KMS-11 (cell line): ENCODE results near the gene PDK4.

Experiments
- H2AFZ ChIP-seq: fragments of 200-600 bp; sonication (generic); 2 replicates; pipeline ENCODE4 v1.6.1; 2016; ENCODE audit warnings: antibody characterized with exemption, mixed run types, low read depth
- H3K27ac ChIP-seq: fragments of 200-600 bp; sonication (generic); 2 replicates; pipeline ENCODE4 v1.6.1; 2016; ENCODE audit warnings: mild to moderate bottlenecking, mixed run types
- H3K27me3 ChIP-seq: fragments of 200-600 bp; sonication (generic); 2 replicates; pipeline ENCODE4 v1.6.1; 2017; ENCODE audit warnings: mild to moderate bottlenecking, low read depth, mixed run types, moderate library complexity; ENCODE audit not compliant: insufficient read depth
- H3K36me3 ChIP-seq: fragments of 200-600 bp; sonication (generic); 2 replicates; pipeline ENCODE4 v1.6.1; 2017; ENCODE audit warnings: mild to moderate bottlenecking, mixed run types; ENCODE audit not compliant: insufficient read depth
- H3K4me1 ChIP-seq: fragments of 200-600 bp; sonication (generic); 2 replicates; pipeline ENCODE4 v1.6.1; 2016; ENCODE audit warnings: mild to moderate bottlenecking, low read depth, mixed run types; ENCODE audit not compliant: poor library complexity, severe bottlenecking
- H3K4me2 ChIP-seq: fragments of 200-600 bp; sonication (generic); 2 replicates; pipeline ENCODE4 v1.7.0; 2016; ENCODE audit warnings: mild to moderate bottlenecking, mixed run types
- H3K4me3 ChIP-seq: fragments of 200-600 bp; sonication (generic); IDR thresholded peaks from 2 replicates; pipeline ENCODE4 v1.6.1; 2017; ENCODE audit warnings: low read depth, low read length, mixed read lengths; ENCODE audit not compliant: insufficient read depth
- H3K79me2 ChIP-seq: fragments of 200-600 bp; sonication (generic); 2 replicates; pipeline ENCODE4 v1.6.1; 2016; ENCODE audit warnings: low read depth, mixed run types; ENCODE audit not compliant: insufficient read depth
- H3K9ac ChIP-seq: fragments of 200-600 bp; sonication (generic); 2 replicates; pipeline ENCODE4 v1.6.1; 2016; ENCODE audit warnings: mild to moderate bottlenecking, mixed run types
- H4K20me1 ChIP-seq: fragments of 200-600 bp; sonication (generic); 2 replicates; pipeline ENCODE4 v1.6.1; 2016; ENCODE audit warnings: mild to moderate bottlenecking, mixed run types; ENCODE audit not compliant: insufficient read depth
- CTCF ChIP-seq: fragments of 200-600 bp; sonication (generic); conservative IDR thresholded peaks from 2 replicates; pipeline ENCODE4 v1.6.1; 2017; ENCODE audit warnings: low read depth, mild to moderate bottlenecking, antibody characterized with exemption, low read length, moderate library complexity, mixed read lengths

PDK4 gene

DNA sequence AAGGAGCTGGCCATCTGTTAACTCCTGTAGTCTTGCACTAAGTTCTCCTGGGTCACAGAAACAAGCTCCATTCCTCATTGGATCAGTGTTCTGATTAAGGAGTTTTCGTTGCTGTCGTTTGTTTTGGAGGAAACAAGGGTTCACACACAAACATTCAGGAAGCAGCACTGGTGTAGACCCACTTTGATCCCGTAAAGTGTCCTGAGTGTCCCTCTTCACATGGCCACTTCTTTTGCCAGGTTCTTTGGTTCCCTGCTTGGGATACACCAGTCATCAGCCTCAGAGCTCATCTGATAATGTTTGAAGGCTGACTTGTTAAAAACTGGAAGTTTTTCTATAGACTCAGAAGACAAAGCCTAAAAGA lies 10.9 kb downstream of the PDK4 start:
- no peak overlapping the region for H3K9ac ChIP-seq
- no peak overlapping the region for H3K4me2 ChIP-seq
- H3K36me3 ChIP-seq: no peaks in the 10 kb centered on the region
- no peaks in the 10 kb centered on the region for H4K20me1 ChIP-seq
- H3K4me1 ChIP-seq: no peaks in the 10 kb centered on the region
- no peak for TF ChIP-seq CTCF
- no peak overlapping the region for H2AFZ ChIP-seq
- no peaks in the 10 kb centered on the region for H3K27me3 ChIP-seq
- H3K27ac ChIP-seq: no peak overlapping the region
- H3K79me2 ChIP-seq: no peaks in the 10 kb centered on the region
- H3K4me3 ChIP-seq: no peak overlapping the region

GRCh38 chr7:95584769-95585425 lies 11.4 kb downstream of the PDK4 start:
- Histone ChIP-seq H3K27me3 (no peaks in the 10 kb centered on the region), H3K4me2 (no peak overlapping the region), H3K79me2 (no peaks in the 10 kb centered on the region), H3K36me3 (no peaks in the 10 kb centered on the region), H2AFZ (no peak overlapping the region), H3K4me1 (no peaks in the 10 kb centered on the region), H3K27ac (no peak overlapping the region), H3K9ac (no peak overlapping the region), H4K20me1 (no peaks in the 10 kb centered on the region), H3K4me3 (no peak overlapping the region)
- no peak for TF ChIP-seq CTCF

DNA sequence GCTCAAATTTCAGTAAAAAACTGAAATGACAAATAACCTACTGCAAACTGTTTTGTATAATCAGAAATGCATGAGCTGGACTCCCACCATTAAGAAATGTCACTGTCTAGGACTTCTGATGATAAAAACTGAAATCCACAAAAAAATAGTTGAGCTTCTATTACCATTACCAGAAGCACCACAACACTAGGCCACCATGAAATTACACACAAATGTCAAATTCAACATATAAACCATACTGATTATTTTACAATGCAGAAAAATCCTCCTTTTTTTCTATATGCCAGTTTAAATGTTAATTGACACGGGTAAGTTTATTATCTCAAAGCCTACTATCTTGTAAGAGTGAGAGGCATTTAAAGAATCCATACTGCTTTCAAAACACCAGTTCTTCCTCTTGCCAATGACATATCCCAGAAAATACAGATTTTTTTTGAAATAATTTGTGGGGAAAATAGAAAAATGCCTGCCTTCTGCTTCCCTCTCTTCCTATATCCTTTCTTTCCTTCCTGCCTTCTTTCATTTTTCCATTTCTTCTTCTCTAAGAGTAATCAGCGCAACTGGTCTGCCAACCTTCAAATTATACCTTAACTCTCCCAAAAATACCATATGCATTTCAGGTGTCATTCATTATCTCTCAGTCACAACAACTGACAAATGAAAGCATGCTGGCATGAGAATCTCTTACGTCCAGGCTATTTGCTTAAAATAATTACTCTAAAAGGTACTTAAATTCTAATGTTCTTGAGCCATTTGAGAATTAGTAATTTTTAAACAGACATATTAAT lies 12.3 kb downstream of the PDK4 start:
- Histone ChIP-seq H3K27me3 (no peaks in the 10 kb centered on the region), H3K4me2 (no peak overlapping the region), H3K36me3 (no peaks in the 10 kb centered on the region)

DNA sequence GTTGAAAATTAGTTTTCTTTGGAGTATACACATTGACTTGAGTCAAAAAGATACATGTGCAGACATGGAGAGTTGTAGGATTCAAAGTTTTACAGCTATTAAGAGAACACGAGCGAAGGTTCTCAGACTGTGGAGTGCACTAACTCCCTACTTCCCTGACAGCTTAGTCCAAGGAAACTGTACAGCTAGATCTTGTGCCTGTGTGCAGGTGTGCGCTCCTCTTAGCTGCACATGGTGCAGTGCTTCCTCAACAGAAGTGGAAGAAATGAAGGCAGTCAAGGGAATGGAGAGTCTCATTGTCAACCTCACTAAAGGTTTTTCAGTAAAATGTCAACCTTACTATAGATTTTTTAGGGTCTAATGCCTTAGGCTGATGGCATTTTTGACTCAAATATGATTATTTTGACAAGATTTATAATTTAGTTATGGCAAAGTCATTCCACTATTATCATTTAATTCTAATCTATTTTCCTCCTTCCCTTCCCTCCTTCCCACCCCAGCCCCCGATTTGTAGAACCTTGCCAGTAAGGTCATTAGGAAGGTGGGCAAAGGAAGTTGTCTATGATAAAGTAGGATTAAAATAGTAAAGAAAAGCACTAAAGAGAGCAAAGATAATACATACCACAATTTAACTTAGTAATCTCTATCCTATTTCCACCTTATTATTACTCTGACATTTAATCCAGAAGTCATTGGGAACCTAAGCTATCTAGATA lies 13.6 kb downstream of the PDK4 start:
- Histone ChIP-seq H3K36me3 (no peaks in the 10 kb centered on the region), H3K27me3 (no peaks in the 10 kb centered on the region), H4K20me1 (no peaks in the 10 kb centered on the region), H3K9ac (no peak overlapping the region), H3K4me1 (peaks cover 20% of the 10 kb centered on the region), H3K4me2 (no peak overlapping the region), H3K79me2 (no peaks in the 10 kb centered on the region), H3K27ac (no peak overlapping the region), H2AFZ (no peak overlapping the region), H3K4me3 (no peak overlapping the region)
- TF ChIP-seq CTCF: no peak

More for the DNA sequence above, 12.3 kb downstream of the PDK4 start:
- no peaks in the 10 kb centered on the region for H4K20me1 ChIP-seq
- H3K79me2 ChIP-seq: no peaks in the 10 kb centered on the region
- H3K9ac ChIP-seq: no peak overlapping the region
- peaks cover 7% of the 10 kb centered on the region for H3K4me1 ChIP-seq
- no peak overlapping the region for H3K27ac ChIP-seq
- H3K4me3 ChIP-seq: no peak overlapping the region
- H2AFZ ChIP-seq: no peak overlapping the region
- TF ChIP-seq CTCF: no peak
